ENCODE measurements around the gene NOG.

NOG gene

DNA sequence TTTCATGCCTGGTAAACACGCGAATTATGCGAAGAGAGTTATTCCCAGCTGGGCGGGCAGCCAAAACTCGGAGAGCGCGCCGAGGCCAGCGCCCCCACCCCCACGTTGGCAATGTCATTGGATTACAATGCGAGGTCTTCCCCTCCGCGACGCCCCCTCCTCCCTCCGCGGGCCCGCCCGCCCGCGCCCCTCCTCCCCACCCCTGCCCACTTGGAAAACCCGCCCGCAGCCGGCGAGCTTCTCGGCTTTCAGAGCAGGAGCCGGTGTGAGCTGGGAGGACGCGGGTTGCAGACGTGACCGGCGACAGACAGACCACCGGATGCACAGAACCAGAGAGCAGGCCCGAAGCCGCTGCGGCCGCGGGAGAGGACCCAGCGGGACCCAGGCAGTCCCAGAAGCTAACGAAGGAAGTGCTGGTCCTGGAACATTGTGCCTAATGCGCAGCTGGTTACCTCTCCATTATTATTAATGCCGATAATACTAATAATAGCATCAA lies 4.0 kb downstream of the NOG start:
- peak; percentile 70 for DNase-seq (ENCODE audit: low spot score)

DNA sequence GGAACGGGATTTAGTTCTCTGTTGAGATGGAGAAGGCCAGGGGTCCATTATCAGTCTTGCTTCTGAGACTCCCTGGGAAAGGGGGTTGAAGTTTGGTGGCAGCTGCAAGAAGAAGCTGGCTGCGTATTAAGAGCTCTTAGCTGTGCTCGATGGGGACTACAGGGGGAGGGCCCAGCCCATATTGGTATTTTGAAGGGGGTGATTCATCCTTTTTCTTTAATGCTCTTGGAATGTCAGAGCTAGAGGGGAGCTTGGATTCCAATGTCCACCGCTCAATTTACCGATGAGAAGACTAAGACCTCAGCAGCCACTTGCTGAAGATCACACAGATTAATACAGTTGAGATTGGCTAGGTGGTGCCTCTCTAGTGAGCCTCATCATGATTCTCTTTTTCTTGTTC lies 5.0 kb downstream of the NOG start:
- peak; percentile 36 for DNase-seq (ENCODE audit: low spot score)

DNA sequence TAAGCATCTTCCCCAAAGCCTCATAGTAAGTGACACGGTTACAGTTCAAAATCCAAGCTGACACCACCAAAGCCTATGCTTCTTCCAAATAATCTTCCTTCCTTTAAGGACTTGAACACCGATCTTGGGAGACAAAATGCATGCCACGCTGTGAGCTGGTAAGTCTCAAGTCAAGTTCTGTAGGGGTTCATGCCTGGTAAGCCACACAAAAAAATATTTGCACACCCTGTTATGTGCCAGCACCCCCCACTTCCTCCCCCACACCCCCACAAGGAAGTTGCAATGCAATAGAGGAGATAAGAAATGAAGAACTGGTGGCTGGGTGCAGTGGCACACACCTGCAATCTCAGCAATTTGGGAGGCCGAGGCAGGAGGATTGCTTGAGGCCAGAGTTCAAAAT lies 5.6 kb downstream of the NOG start:
- no peak for DNase-seq (ENCODE audit: low spot score)

DNA sequence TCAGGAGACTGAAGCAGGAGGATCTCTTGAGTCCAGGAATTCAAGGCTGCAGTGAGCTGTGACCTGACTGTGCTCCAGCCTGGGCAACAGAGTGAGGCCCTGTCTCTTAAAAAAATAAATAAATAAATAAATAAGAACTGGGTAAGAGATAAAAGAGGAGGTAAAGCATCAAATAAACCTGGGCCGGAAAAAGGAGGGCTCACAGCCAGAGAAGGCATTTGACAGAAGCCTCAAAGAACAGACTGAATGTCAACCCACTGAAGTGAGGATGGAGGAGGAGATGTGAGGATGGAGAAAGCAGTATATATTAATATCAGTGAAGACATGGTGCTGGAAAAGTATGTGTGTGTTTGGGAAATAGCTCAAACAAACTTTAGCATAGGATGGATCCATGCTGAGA lies 6.1 kb downstream of the NOG start:
- no peak for DNase-seq (ENCODE audit: low spot score)

DNA sequence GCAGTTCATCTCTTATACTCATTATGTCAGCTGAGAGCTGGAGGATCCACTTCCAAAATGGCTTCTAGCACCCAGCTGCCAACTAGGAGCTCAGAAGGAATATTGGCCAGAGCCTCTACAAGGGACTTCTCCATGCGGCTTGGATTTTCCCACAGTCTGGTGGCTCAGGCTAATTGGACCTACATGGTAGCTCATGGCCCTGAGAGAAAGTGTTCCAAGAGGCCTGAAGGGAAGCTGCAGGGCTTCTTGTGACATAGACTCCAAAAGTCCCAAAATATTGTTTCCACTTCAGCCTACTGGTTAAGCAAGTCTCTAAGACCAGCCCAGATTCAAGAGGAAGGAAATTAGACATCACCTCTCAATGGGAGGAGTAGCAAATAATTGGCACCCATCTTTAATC lies 6.8 kb downstream of the NOG start:
- DNase-seq (ENCODE audit: low spot score), result no peak

DNA sequence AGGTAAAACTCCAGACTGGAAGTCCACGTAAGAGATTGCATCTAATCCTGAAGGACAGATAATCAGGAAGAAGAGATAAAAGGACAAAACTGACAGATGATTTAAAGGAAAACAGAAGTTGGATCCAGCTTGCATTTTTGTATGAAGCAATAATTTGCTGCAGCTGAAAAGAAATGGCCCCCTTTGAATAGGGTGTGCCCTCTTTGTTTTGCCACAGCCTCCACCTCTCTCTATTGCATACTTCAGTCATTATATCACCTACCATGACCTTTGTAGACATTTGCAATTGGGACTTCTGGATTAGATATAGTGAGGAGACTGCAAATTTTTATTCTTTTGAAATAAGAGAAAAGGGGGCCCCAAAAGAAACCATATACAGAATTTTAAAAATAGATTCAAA lies 8.1 kb downstream of the NOG start:
- DNase-seq (ENCODE audit: low spot score), result no peak

DNA sequence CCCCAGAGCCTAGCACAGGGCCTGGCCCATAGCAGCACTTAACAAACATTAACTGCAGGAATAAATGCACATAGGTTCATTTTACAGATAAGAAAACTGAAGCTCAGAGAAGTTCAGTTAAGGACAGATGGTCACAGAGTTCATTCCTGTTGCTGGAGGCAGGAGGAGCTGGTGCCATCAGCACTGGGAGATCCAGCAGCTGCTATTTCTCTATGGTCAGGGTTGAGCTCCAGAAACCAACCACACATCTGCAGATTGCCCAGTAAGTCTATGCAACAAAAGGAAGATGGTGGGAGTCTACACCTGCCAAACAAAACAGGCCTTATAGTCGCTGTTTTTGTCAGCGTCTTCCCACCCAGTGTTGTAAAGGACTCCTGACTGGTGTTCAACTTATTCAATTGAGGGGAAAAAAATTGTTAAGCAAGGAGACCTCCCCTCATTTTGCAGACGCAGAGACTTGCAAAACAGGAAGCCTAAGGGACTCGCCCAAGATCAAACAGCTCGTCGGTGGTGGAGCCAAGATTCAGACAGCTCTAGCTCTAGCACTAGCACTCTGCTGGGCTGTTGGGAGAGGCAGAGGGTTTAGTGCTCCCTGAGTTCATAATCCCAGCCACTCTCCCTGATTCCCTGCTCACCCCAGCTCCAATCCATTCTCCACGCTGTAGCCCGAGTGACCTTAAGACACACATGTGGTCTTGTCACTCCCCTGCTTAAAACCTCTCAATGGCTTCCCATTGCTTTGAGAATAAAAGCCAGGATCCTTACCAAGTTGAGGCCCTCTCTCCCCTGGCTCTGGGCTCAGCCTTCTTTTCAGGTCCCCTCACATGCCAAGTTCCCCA lies 9.0 kb downstream of the NOG start:
- DNase-seq (ENCODE audit: low spot score), result no peak

DNA sequence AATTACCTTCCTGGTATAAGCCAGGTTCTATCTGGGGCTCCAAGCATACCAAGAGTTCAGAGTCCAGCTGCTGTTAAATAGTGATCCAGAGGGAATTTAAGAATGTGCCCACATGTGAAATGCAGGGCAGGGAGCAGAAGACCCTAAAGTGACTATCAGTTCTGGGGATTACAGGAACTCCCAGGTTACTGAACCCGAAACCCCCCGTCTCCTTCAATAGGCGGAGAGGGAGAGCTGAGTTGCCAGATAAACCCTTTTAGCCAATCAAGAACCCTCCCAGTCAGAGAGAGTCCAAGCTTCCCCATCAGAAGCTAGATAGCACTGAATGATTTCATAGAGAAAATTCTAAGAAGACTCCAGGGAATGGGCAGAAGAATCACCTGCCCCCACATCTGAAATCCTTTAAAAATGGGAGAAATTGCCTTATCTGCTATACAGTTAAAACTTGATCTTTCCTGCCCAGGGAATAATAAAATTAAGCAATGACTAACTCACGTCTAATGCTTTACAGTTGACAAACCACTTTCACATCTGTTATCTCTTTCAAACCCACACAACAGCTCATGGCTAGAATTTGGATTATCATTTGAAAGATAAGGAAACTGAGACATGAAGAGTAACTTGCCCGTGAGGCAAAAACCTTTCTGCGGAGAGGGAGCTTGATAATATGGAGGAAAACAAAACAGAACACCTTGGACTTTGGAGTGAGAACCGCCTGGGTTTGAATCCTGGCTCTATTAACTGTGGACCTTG lies 10.2 kb downstream of the NOG start:
- no peak for DNase-seq (ENCODE audit: low spot score)

DNA sequence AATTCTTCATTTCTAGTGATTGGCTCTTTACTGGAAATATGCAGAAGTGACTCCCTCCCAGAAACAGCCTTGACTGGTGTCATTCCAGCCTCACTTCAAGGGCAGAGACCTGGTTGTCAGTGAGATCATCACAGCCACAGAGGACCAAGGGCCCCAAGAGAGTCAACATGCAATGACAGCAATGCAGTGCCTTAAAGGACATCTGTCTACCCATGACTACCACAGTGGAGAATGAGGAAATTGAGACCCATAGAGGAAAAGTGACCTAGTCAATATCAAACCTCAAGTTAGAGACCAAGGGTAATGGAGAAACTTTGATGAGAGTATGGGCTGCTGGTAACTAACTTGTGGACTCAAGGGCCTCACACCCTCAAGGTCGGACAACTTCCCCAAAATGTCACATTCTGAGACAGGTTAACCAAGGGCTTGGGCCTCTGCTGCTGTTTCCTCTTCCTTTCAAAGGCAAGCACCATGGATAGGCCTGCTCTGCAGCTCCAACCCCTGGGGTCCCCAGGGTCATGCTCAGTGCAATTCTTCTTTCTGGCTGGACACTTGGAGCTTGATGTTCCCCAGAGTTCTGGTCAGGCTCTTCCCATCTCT lies 11.3 kb downstream of the NOG start:
- no peak for DNase-seq (ENCODE audit: low spot score)

DNA sequence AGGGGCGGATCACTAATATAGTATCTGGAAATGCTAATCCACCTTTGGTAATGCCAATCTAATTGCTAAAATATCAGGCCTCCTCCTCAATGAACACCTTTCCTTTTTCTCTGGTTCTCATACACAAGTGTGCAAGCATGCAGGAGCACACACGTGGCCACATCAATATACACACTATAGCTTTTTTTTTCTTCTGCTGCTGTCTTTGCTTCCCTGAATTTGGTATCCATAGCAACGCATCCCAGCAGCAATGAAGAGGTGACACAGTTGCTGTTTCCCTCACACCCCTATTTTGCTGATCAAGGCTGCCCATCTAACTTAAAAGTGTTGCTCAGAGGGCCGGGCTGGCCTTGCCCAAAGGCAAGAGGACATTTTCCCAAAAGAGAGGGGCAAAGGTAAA lies 15.4 kb downstream of the NOG start:
- no peak for DNase-seq (ENCODE audit: low spot score)

DNA sequence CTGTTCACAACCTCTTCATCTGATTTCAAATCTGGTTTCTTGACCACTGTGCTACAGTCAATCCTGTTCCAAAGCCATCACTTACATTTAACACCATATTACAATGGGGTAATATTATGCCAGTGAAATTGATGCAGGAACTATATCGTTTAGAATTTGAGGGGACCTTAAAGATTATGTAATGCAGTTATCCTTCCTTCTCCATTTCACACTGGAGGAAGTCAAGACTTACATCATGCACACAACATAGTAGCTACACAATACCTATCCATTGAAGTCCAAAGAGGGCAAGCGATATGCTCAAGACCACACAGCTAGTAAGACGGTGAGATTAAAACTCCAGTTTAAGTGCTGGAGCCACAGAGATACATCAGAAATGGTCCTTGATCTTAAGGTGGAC lies 16.8 kb downstream of the NOG start:
- no peak for DNase-seq (ENCODE audit: low spot score)

DNA sequence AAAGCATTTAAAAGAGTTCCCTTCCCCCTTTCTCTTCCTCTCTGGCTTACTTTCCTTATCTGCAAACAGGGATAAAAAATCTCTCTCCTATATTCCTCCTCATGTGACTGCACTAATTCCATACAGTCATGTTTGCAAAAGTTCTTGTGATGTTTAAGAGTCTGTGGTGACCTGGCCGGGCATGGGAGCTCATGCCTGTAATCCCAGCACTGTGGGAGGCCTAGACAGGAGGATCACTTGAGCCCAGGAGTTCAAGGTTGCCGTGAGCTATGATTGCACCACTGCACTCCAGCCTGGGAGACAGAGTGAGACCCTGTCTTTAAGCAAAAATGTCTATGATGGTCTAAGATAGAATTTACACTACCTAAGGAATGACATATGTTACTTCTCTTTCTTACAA lies 19.6 kb downstream of the NOG start:
- DNase-seq (ENCODE audit: low spot score), result no peak

DNA sequence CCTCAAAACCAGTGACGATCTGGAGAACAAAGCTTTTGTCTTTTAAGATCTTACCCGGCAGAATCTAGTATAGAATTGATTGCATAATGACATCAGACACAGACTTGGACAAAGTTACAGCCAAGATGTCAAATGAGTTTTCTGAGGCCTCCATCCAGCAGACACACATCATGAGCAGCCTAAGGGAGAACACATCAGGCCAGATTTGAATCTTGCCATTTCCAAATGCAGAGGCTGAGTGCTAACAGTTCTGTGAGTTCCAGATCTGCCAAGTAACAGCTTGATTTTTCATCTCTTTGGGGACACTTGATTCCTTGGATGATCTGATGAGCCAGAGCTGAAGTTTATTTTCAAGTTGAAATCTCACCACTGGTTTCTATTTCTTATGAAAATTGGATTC lies 21.0 kb downstream of the NOG start:
- DNase-seq (ENCODE audit: low spot score), result no peak

DNA sequence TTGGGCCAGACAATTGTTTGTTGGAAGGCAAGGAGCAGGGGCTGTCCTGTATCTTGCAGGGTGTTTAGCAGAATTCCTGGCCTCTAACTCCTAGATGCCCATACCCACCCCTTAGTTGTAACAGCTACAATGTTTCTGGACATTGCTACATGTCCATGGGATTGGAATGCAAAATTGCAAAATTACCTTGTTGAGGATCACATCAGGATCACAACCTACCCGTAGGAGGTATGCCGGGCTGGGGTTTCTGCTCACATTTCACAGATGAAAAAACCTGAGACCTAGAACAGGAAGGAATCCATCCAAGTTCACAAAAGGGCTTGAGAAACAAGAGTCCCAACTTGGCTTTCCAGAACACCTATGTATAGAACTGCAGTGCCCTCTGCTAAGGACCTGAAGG lies 22.7 kb downstream of the NOG start:
- no peak for DNase-seq (ENCODE audit: low spot score)

DNA sequence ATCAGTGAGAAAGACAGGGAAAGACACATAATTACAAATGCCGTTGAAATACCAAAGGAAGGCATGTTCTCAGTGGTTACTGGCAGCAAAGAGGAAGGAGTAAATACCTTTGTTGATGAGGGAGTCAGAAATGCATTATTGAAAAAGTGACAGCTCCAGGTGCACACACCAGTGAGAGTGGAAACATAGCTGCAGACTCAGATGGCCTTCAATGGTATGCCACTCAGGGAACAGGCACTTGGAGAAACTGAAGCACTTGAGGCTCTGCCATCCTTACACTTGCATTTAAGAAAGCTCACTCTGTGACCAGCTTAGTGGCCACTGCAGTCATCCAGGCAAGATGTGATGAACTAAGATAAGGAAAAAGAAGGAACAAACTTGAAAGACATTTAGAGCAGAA lies 29.9 kb downstream of the NOG start:
- no peak for DNase-seq (ENCODE audit: low spot score)

DNA sequence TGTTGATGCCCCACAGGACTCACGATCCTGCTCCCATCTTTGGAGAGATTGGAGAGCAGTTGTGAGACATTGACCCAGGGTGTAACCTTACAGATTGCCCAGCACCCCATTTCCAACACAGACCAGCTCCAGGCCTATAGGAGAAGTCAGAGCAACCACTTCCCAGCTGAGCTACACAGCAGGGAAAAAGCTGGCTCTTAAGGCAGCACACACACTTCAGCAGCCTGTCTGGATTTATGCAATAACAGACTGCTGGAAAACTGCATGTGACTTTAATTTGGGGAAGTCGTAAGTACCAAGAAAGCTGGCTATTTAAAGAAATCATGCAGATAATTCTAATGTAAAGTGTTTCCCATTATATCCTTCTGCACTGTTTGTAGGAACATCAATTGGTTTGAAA lies 30.8 kb downstream of the NOG start:
- DNase-seq (ENCODE audit: low spot score), result no peak

DNA sequence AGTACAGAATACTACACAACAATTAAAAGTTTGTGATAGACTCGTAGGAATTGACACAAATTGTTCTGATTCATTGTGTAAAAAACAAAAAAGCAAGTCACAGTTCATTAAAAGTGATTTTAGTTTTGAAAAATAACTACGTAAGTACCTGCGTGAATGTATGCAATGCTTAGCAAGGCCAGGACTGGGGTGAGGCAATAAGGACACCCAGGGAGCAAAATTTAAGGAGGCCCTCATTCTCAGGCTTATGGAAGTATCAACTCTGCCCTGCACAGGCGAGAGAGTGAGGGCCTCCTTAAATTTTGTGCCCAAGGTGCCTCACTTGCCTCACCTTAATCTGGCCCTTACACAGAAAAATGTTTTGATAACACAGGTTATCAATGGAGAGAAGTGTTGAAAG lies 31.4 kb downstream of the NOG start:
- no peak for DNase-seq (ENCODE audit: low spot score)

DNA sequence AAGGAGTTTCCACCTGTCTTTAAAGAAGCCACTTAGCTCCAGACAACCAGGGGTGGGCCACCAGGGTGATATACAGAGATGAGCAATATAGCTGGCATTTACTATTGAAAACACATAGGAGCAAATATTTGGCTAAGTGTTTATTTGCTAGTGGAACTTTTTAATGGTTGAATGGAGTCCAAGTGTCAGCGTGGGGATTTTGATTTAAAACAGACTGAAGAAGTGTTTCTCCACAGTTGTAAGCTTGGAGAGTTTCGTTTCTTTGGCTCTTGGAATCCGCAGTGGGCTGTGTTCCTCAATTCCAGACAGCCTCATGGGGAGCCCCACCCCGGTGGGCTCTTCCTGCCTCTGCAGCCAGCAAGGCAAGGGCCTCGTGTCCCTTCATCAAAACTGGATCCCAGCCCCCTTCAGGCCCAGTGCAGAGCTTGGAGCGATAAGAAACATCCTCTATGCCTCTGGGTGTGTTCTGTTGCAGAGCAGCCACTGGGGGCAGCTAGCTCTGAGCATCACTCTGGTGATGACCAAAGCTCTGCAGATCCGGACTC lies 36.1 kb downstream of the NOG start:
- no peak for DNase-seq (ENCODE audit: low spot score)

DNA sequence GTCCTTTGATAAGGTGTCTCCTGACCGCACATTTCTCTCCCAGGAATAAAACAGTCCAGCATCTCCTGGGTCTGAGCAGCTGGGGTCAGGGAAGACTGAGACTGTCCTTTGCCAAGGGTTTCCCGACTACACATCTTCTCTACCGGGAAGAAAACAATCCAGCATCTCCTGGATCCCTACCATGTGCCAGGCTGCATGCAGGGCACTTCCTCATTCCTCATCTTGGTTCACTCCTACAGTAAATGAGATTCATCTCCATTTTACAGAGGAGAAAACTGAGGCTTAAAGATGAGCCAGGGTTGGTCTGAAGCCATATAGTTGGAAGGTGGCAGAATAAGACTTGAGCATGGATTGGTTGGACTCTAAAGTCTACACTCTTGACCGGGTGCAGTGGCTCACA lies 36.7 kb downstream of the NOG start:
- DNase-seq (ENCODE audit: low spot score), result no peak

DNA sequence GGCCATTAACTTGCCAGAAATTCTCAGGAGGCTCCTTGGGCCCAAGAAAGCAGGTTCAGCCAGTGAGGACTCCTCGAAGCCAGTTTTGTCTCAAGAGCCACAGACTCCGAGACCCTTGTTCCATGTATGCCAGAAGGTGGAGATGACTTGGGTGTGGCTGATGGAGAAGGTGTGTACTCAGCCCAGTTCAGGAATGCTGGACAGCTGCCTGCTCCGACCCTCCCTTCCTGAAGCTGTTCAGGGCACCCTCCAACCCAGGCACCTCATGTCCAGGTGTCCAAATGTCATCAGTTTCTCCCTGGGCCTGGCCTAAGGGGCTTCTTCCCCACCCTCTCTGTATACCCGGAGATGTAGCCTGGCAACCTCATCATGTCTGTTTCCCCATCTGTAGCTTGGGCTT lies 40.2 kb downstream of the NOG start:
- DNase-seq (ENCODE audit: low spot score), result no peak

DNA sequence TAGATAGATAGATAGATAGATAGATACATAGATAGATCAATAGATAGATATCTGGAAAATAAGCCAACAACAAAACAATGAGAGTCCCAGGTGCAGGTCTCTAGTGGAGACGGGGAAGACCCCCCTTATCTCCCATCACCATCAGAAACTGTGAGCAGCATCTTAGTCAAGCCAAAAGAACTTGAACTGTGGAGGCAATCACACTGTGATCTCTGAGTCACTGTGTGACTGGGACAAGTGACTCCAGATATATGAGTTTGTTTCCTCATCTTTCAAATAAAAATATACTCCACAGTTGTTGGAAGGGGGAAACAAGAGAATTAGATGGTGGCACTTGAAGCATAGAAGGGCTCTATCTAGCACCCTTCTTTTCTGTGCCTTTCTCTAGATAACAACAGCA lies 42.1 kb downstream of the NOG start:
- DNase-seq (ENCODE audit: low spot score), result peak; percentile 40

DNA sequence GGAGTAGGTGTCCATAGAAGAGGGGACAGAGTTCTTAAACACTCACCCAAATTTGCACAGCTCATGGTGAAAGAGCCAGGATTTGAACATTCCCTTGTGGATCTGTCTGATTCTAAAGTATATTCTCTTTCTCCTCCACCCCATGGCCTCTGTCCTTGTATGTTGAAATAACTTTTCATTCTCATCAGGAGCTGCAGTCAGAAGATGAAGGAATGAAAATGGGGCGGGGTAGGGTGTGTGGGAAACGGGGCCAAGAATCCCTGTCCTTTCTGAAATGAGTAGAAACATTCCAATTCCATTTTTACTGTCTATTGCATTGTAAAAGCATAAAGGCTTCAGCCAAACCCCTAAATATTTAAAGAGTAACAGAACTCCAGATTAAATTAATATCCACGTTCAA lies 42.8 kb downstream of the NOG start:
- DNase-seq (ENCODE audit: low spot score), result no peak

DNA sequence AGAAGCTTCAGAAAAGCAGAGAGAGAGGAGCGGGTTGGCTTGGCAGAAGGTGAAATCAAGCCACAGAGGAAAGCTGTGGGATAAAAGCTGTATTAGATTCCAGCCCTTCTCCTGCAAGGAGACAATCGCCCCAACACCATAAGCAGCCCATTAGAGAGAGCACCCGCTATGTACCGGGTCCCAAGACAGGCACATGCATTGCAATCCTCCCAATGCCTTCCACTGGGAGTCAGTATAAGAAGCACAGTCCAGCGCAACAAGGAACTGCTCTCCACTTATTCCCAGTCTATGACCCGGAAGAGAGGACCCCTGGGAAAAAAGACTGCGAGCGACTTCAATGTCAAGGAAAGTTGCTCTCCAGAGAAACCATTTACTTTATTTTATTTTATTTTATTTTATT lies 43.8 kb downstream of the NOG start:
- no peak for DNase-seq (ENCODE audit: low spot score)

Measured in kidney capillary endothelial cell (primary cell).